C4-2B (cell line): ENCODE results near the gene FAM118B.

Experiments
- ZFX ChIP-seq: fragments of 450-650 bp; IDR thresholded peaks from 2 replicates; pipeline ENCODE4 v1.6.1; 2017
- TF ChIP-seq, protein P1 (sequence below): fragments of 450-650 bp; conservative IDR thresholded peaks from 2 replicates; pipeline ENCODE4 v1.5.1; 2017; ENCODE audit warnings: mild to moderate bottlenecking

DNA sequence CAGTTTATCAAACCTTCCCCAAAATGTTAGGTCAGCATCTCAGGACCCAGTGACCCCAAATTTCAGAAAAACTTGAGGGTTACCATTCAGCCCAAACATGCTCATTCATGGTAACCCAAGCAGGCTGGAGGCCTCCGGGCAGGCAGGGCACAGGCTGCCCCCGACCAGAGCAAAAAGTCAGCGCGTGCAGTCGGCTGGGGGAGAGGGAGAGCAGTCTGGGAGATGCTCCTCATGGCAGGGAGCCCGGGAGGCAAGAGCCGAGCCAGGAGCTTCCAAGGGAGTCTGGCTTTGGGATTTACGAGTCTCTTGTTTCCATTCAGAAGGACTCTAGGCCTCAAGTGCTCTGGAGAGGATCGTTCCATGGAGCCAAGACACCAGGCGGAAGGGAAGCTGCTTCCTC is 45.8 kb upstream of the FAM118B start:
- TF ChIP-seq, protein P1, sequence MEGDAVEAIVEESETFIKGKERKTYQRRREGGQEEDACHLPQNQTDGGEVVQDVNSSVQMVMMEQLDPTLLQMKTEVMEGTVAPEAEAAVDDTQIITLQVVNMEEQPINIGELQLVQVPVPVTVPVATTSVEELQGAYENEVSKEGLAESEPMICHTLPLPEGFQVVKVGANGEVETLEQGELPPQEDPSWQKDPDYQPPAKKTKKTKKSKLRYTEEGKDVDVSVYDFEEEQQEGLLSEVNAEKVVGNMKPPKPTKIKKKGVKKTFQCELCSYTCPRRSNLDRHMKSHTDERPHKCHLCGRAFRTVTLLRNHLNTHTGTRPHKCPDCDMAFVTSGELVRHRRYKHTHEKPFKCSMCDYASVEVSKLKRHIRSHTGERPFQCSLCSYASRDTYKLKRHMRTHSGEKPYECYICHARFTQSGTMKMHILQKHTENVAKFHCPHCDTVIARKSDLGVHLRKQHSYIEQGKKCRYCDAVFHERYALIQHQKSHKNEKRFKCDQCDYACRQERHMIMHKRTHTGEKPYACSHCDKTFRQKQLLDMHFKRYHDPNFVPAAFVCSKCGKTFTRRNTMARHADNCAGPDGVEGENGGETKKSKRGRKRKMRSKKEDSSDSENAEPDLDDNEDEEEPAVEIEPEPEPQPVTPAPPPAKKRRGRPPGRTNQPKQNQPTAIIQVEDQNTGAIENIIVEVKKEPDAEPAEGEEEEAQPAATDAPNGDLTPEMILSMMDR, result no peak
- TF ChIP-seq ZFX, result no peak
